Caco-2 (cell line): ENCODE measurements around the gene INTS2. TPM values are rescaled to one million over a fixed set of nuclear protein-coding genes. Genes with fewer than 3 reads are reported as not detected.
"Not testable (repeated sequence)": the region's sequence is repeated elsewhere in the genome, so short reads cannot be mapped to it uniquely, and the experiment has no call there.

ENCODE experiments used
- BruUV-seq: library from RNA; stranded (reverse); fragments of 400-500 nt; replicated peaks from 2 replicates; lab custom pipeline; 2021; lab: Mats Ljungman, UMichigan
- CTCF ChIA-PET: fragments of 300-600 bp; sonication (Branson Sonifier 250); formaldehyde crosslinking; loops from one replicate; lab custom pipeline; 2022; ENCODE audit warnings: antibody characterized with exemption; lab: Charles Lee
- POLR2A ChIA-PET: fragments of 300-600 bp; sonication (Branson Sonifier 250); formaldehyde crosslinking; loops from one replicate; lab custom pipeline; 2022; ENCODE audit warnings: antibody characterized with exemption; lab: Charles Lee
- DNase-seq, 2 experiments: peaks; one replicate each; pipeline versions ENCODE4 v3.0.0 to v3.0.0-alpha.2; 2020 to 2022
- H3K27me3 ChIP-seq: replicated peaks from 2 replicates; pipeline ENCODE4 v1.6.0; 2011; ENCODE audit warnings: low read length; ENCODE audit not compliant: control insufficient read depth, insufficient read depth
- H3K36me3 ChIP-seq: 2 replicates; pipeline ENCODE4 v1.5.1; 2011; ENCODE audit warnings: low read length; ENCODE audit not compliant: control insufficient read depth, insufficient read depth
- H3K4me1 ChIP-seq: fragments of 250-450 bp; sonication (Bioruptor Pico); 2 replicates; pipeline ENCODE4 v1.5.1; 2020; ENCODE audit warnings: mild to moderate bottlenecking
- H3K4me3 ChIP-seq: 2 replicates; pipeline ENCODE4 v1.5.1; 2011; ENCODE audit warnings: low read depth, mild to moderate bottlenecking, control low read depth, low read length
- H3K9me3 ChIP-seq: fragments of 250-450 bp; sonication (Bioruptor Pico); 2 replicates; pipeline ENCODE4 v1.5.1; 2020; ENCODE audit warnings: mild to moderate bottlenecking, moderate library complexity
- H3K27ac Mint-ChIP-seq: one replicate; pipeline ENCODE4 v1.8.0; 2022; ENCODE audit warnings: mixed read lengths; ENCODE audit not compliant: unreplicated experiment
- H3K27me3 Mint-ChIP-seq: one replicate; pipeline ENCODE4 v1.8.0; 2022; ENCODE audit warnings: mixed read lengths; ENCODE audit not compliant: insufficient read depth, unreplicated experiment
- H3K36me3 Mint-ChIP-seq: one replicate; pipeline ENCODE4 v1.8.0; 2022; ENCODE audit warnings: mild to moderate bottlenecking, mixed read lengths; ENCODE audit not compliant: insufficient read depth, unreplicated experiment
- H3K4me1 Mint-ChIP-seq: one replicate; pipeline ENCODE4 v1.8.0; 2022; ENCODE audit warnings: low read depth, mixed read lengths; ENCODE audit not compliant: unreplicated experiment
- H3K4me3 Mint-ChIP-seq: one replicate; pipeline ENCODE4 v1.8.0; 2022; ENCODE audit warnings: mild to moderate bottlenecking, moderate library complexity, mixed read lengths; ENCODE audit not compliant: unreplicated experiment
- H3K9me3 Mint-ChIP-seq: one replicate; pipeline ENCODE4 v1.8.0; 2022; ENCODE audit warnings: mixed read lengths; ENCODE audit not compliant: unreplicated experiment
- CTCF ChIP-seq, 2 experiments: fragments of 200-600 bp in 1 of 2; IDR thresholded peaks; 1 replicate in 1 of 2; 2 replicates in 1 of 2; pipeline versions ENCODE4 v1.5.1 to v1.8.0; 2011 to 2022; ENCODE audit warnings: antibody characterized with exemption in 1 of 2, control low read depth in 1 of 2, inconsistent platforms in 1 of 2, low read depth in 1 of 2, low read length in 1 of 2, mild to moderate bottlenecking in 1 of 2, moderate library complexity in 1 of 2; ENCODE audit not compliant: insufficient read depth in 1 of 2, severe bottlenecking in 1 of 2, unreplicated experiment in 1 of 2
- intact Hi-C: fragments of 100-400 bp; cut with micrococcal nuclease; formaldehyde crosslinking; loops from one replicate; pipeline ENCODE4 v1.10.0; 2022; ENCODE audit not compliant: unreplicated experiment
- total RNA-seq: library from RNA; stranded (reverse); gene quantifications from 2 replicates; pipeline ENCODE4 v1.2.3, GENCODE V29; 2022

INTS2 gene
- total RNA-seq, 1 experiment from 2014 or later = 20.8 TPM

GRCh38 chr17:61827649-61828395 lies 100.0 kb downstream of the INTS2 start:
- CTCF ChIA-PET = interaction anchor here (0.7 kb wide), 1 partner anchor 95 kb away, joined by 3 read pairs; no protein-coding TSS in a partner anchor
- no peaks in the 10 kb centered on the region for H3K27me3 Mint-ChIP-seq

GRCh38 chr17:61826866-61827265 lies 100.9 kb downstream of the INTS2 start:
- H3K4me3 ChIP-seq, H3K4me1 ChIP-seq, intact Hi-C loops, DNase-seq, POLR2A ChIA-PET, H3K27me3 Mint-ChIP-seq, H3K4me3 Mint-ChIP-seq, H3K36me3 ChIP-seq, H3K27ac Mint-ChIP-seq, H3K4me1 Mint-ChIP-seq, BruUV-seq, CTCF ChIA-PET, H3K27me3 ChIP-seq, H3K9me3 ChIP-seq: not testable (repeated sequence)
- H3K9me3 Mint-ChIP-seq = peaks cover 21% of the 10 kb centered on the region
- peaks cover 35% of the 10 kb centered on the region for H3K36me3 Mint-ChIP-seq

More at GRCh38 chr17:61827649-61828395, 100.0 kb downstream of the INTS2 start:
- BruUV-seq = no TSS peak
- no peak for TF ChIP-seq CTCF (IDR thresholded peaks at IDR 0.05; ENCODE audit: insufficient read depth in 1 of 2, low read depth in 1 of 2, low read length in 1 of 2, severe bottlenecking in 1 of 2, unreplicated experiment in 1 of 2)
- peaks cover 35% of the 10 kb centered on the region for H3K36me3 Mint-ChIP-seq
- intact Hi-C loops = no loop called here
- peaks cover 19% of the 10 kb centered on the region for H3K9me3 Mint-ChIP-seq
- Histone ChIP-seq H3K4me3 (no peak overlapping the region), H3K4me1 (no peaks in the 10 kb centered on the region), H3K36me3 (no peaks in the 10 kb centered on the region), H3K9me3 (no peaks in the 10 kb centered on the region), H3K27me3 (no peaks in the 10 kb centered on the region)
- H3K4me3 Mint-ChIP-seq = no peak overlapping the region
- H3K4me1 Mint-ChIP-seq = no peaks in the 10 kb centered on the region
- DNase-seq = no peak
- H3K27ac Mint-ChIP-seq = no peak overlapping the region
- POLR2A ChIA-PET = no interaction called here

GRCh38 chr17:61826198-61826597 lies 101.6 kb downstream of the INTS2 start:
- BruUV-seq, H3K4me1 Mint-ChIP-seq, DNase-seq, H3K4me3 ChIP-seq, H3K36me3 ChIP-seq, H3K27me3 ChIP-seq, H3K27me3 Mint-ChIP-seq, H3K4me3 Mint-ChIP-seq, H3K27ac Mint-ChIP-seq, H3K9me3 ChIP-seq, CTCF ChIA-PET, H3K4me1 ChIP-seq, intact Hi-C loops, POLR2A ChIA-PET: not testable (repeated sequence)
- Mint-ChIP-seq H3K36me3 (peaks cover 41% of the 10 kb centered on the region), H3K9me3 (peaks cover 28% of the 10 kb centered on the region)

- H3K27me3 ChIP-seq = no peaks in the 10 kb centered on the region
- ChIA-PET POLR2A (no interaction called here), CTCF (no interaction called here)
- no peak overlapping the region for H3K27ac Mint-ChIP-seq
- H3K36me3 ChIP-seq = peaks cover 2% of the 10 kb centered on the region
- DNase-seq = no peak
- H3K4me1 Mint-ChIP-seq = no peaks in the 10 kb centered on the region
- H3K4me3 Mint-ChIP-seq = no peak overlapping the region
- H3K4me1 ChIP-seq = no peaks in the 10 kb centered on the region
- H3K4me3 ChIP-seq = no peak overlapping the region
- BruUV-seq = no TSS peak
- TF ChIP-seq CTCF (IDR thresholded peaks at IDR 0.05; ENCODE audit: insufficient read depth in 1 of 2, low read depth in 1 of 2, low read length in 1 of 2, severe bottlenecking in 1 of 2, unreplicated experiment in 1 of 2) = no peak
- intact Hi-C loops = no loop called here
- H3K36me3 Mint-ChIP-seq = peaks cover 47% of the 10 kb centered on the region
- H3K9me3 ChIP-seq = no peaks in the 10 kb centered on the region
- H3K27me3 Mint-ChIP-seq = no peaks in the 10 kb centered on the region
- peaks cover 28% of the 10 kb centered on the region for H3K9me3 Mint-ChIP-seq
Measured at GRCh38 chr17:61825448-61826137, 102.2 kb downstream of the INTS2 start.
